Measurements from ENCODE around the gene SERP2. TPM values are rescaled to one million over a fixed set of nuclear protein-coding genes. Genes with fewer than 3 reads are reported as not detected.

The SERP2 gene
- total and polyA plus RNA-seq, 2 of the 8 experiments (the other 6 are each of a cell fraction or from before 2014, with no cell fraction given), result 2.0 to 2.3 TPM

- H3K79me1 ChIP-seq (ENCODE audit: low read depth, low read length), result no peaks in the 10 kb centered on the region
- H4K8ac ChIP-seq (ENCODE audit: extremely low read depth, insufficient read depth, low read length), result no peak overlapping the region
- H3K4ac ChIP-seq (replicated peaks; ENCODE audit: insufficient read length, low read depth, low read length), result no peak overlapping the region
- no peak overlapping the region for H2BK120ac ChIP-seq (replicated peaks; ENCODE audit: low read depth, low read length)
- CTCF ChIA-PET (ENCODE audit: partially characterized antibody), result interaction anchor here (0.9 kb wide), 1 partner anchor 19 kb away, joined by 3 read pairs; no protein-coding TSS in a partner anchor
- POLR2A ChIA-PET (ENCODE audit: partially characterized antibody), result no interaction called here
- no peak overlapping the region for H3K14ac ChIP-seq (ENCODE audit: insufficient read length)
- H3K9me3 ChIP-seq (ENCODE audit: insufficient read depth in 2 of 2, low read depth in 1 of 2, low read length in 1 of 2), result no peaks in the 10 kb centered on the region
- H3K9ac ChIP-seq (replicated peaks in 1 of 4; ENCODE audit: extremely low read depth in 1 of 4, low read depth in 3 of 4, low read length in 3 of 4), result no peak overlapping the region
- no peak overlapping the region for H3K23ac ChIP-seq (ENCODE audit: insufficient read length)
- H4K20me1 ChIP-seq (replicated peaks in 1 of 2; ENCODE audit: control insufficient read depth in 1 of 2, insufficient read depth in 2 of 2, low read length in 2 of 2), result no peaks in the 10 kb centered on the region
- no peaks in the 10 kb centered on the region for H3K4me1 ChIP-seq (replicated peaks in 1 of 4; ENCODE audit: control insufficient read depth in 3 of 4, insufficient read depth in 4 of 4, low read length in 3 of 4)
- H2BK12ac ChIP-seq (ENCODE audit: low read depth, low read length), result no peak overlapping the region
- H3K27ac ChIP-seq (ENCODE audit: low read depth, low read length), result no peak overlapping the region
- H4K5ac ChIP-seq (ENCODE audit: insufficient read length, low read depth, low read length), result no peak overlapping the region
- H2BK15ac ChIP-seq (ENCODE audit: low read length), result no peak overlapping the region
- FAIRE-seq, result no peak
- H2AFZ ChIP-seq (ENCODE audit: low read length), result no peak overlapping the region
- 81% methylated on average over 1 of the region's 1 CpG; no CpG with 5 or more reads in 1 of the 2 experiments for WGBS, 2 experiments (ENCODE audit: extremely low coverage in 1 of 2, insufficient coverage in 1 of 2, insufficient read length in 1 of 2, insufficient replicate concordance in 2 of 2, low coverage in 1 of 2, low lambda C conversion rate in 2 of 2, missing lambda C conversion rate in 1 of 2)
- H3K56ac ChIP-seq (replicated peaks; ENCODE audit: insufficient read length, low read depth, low read length), result no peak overlapping the region
- no peaks in the 10 kb centered on the region for H3K36me3 ChIP-seq (ENCODE audit: control insufficient read depth in 2 of 4, insufficient read depth in 4 of 4, low read length in 3 of 4)
- H3K4me2 ChIP-seq (ENCODE audit: insufficient read depth in 1 of 2, low read depth in 2 of 2, low read length in 2 of 2), result no peak overlapping the region
- no peaks in the 10 kb centered on the region for H3K79me2 ChIP-seq (ENCODE audit: control insufficient read depth in 1 of 2, insufficient read depth in 2 of 2, low read length in 2 of 2)
- no peak overlapping the region for H3K4me3 ChIP-seq (ENCODE audit: extremely low read depth in 1 of 4, insufficient read depth in 2 of 4, low read depth in 3 of 4, low read length in 4 of 4)
- DNase-seq (ENCODE audit: low read depth in 1 of 2, low spot score in 2 of 2), result no peak
- H3K27me3 ChIP-seq (replicated peaks in 1 of 4; ENCODE audit: control insufficient read depth in 3 of 4, extremely low read depth in 1 of 4, insufficient read depth in 3 of 4, low read length in 3 of 4), result no peaks in the 10 kb centered on the region
- H2BK5ac ChIP-seq (ENCODE audit: low read depth, low read length), result no peak overlapping the region
- H4K91ac ChIP-seq (replicated peaks; ENCODE audit: insufficient read length, low read length), result no peak overlapping the region
- H3K18ac ChIP-seq (ENCODE audit: extremely low read depth, low read length), result no peak overlapping the region
- H2BK20ac ChIP-seq (ENCODE audit: low read length), result no peak overlapping the region
- H2AK5ac ChIP-seq (ENCODE audit: low read depth, low read length), result no peak overlapping the region
- H3K23me2 ChIP-seq (ENCODE audit: low read depth, low read length), result no peaks in the 10 kb centered on the region
- TF ChIP-seq CBX5 (IDR thresholded peaks at IDR 0.05; ENCODE audit: low read depth, low read length), result no peak
- no peak for TF ChIP-seq SIN3A (conservative IDR thresholded peaks at IDR 0.05 in 1 of 2, IDR thresholded peaks at IDR 0.05 in 1 of 2; ENCODE audit: low read depth in 1 of 2, low read length in 2 of 2)
- no peak for TF ChIP-seq TBP (IDR thresholded peaks at IDR 0.05; ENCODE audit: low read depth, low read length)
- no peak for TF ChIP-seq SUZ12 (IDR thresholded peaks at IDR 0.05; ENCODE audit: low read length)
- TF ChIP-seq ZNF274 (IDR thresholded peaks at IDR 0.05; ENCODE audit: borderline replicate concordance, extremely low read depth, low read length), result no peak
- no peak for TF ChIP-seq TAF1 (IDR thresholded peaks at IDR 0.05; ENCODE audit: low read depth, low read length)
- TF ChIP-seq PHF8 (conservative IDR thresholded peaks at IDR 0.05; ENCODE audit: low read depth, low read length), result no peak
- TF ChIP-seq RFX5 (IDR thresholded peaks at IDR 0.05; ENCODE audit: borderline replicate concordance, low read depth, low read length), result no peak
- no peak for TF ChIP-seq SP2 (IDR thresholded peaks at IDR 0.05; ENCODE audit: low read length)
- TF ChIP-seq CHD2 (IDR thresholded peaks at IDR 0.05; ENCODE audit: low read length), result no peak
- no peak for TF ChIP-seq RNF2 (IDR thresholded peaks at IDR 0.05; ENCODE audit: borderline replicate concordance, low read depth, low read length, missing control alignments, poor library complexity, severe bottlenecking)
Measured at GRCh38 chr13:44342741-44343140, 30.9 kb upstream of the SERP2 start.
